ENCODE measurements around the gene MLPH. TPM values are rescaled to one million over a fixed set of nuclear protein-coding genes. Genes with fewer than 3 reads are reported as not detected.

MLPH gene
- total RNA-seq, 1 donor from 2014 or later, result 73.5 TPM

- H3K9me3 ChIP-seq (replicated peaks), result peaks cover 8% of the 10 kb centered on the region
- peaks cover 12% of the 10 kb centered on the region for H3K4me1 ChIP-seq
- H3K27me3 ChIP-seq (ENCODE audit: low read depth), result peaks cover 19% of the 10 kb centered on the region
- no peak overlapping the region for H3K27ac ChIP-seq (replicated peaks)
- no peak for TF ChIP-seq CTCF (IDR thresholded peaks at IDR 0.05; ENCODE audit: borderline replicate concordance)
- H3K36me3 ChIP-seq, result no peaks in the 10 kb centered on the region
- intact Hi-C loops (cut with micrococcal nuclease), result no loop called here
- H3K4me3 ChIP-seq, result no peak overlapping the region
- DNase-seq, result no peak
Measured at GRCh38 chr2:237444071-237444470, 43.0 kb upstream of the MLPH start.

GRCh38 chr2:237445611-237446337, 41.3 kb upstream of the MLPH start:
- Histone ChIP-seq H3K27me3 (ENCODE audit: low read depth) (peaks cover 12% of the 10 kb centered on the region), H3K4me3 (no peak overlapping the region), H3K4me1 (peaks cover 29% of the 10 kb centered on the region), H3K9me3 (replicated peaks) (no peaks in the 10 kb centered on the region), H3K36me3 (no peaks in the 10 kb centered on the region), H3K27ac (replicated peaks) (peak overlapping the region; percentile 39)
- no peak for TF ChIP-seq CTCF (IDR thresholded peaks at IDR 0.05; ENCODE audit: borderline replicate concordance)
- no peak for DNase-seq
- intact Hi-C loops (cut with micrococcal nuclease), result no loop called here

DNA sequence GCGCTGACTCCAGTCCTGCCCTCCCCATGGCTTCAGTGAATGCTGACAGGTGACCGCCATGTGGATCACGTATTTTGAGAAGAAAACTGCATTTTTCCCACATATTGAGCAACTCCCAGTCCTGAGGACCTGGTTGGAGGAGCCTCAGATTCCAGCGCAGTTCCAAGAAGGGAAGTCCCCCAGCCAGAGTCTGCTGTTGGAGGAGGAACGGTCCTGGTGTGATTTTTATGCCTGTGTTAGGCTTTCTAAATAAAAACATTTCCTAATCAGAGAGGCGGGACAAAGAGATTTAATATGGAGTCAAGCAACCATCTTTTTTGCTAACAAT, 40.7 kb upstream of the MLPH start:
- H3K36me3 ChIP-seq, result no peaks in the 10 kb centered on the region
- H3K4me1 ChIP-seq, result peaks cover 34% of the 10 kb centered on the region
- H3K27me3 ChIP-seq (ENCODE audit: low read depth), result peaks cover 9% of the 10 kb centered on the region
- H3K27ac ChIP-seq (replicated peaks), result peak overlapping the region; percentile 39
- no peak overlapping the region for H3K4me3 ChIP-seq
- DNase-seq, result no peak
- no peaks in the 10 kb centered on the region for H3K9me3 ChIP-seq (replicated peaks)
- no peak for TF ChIP-seq CTCF (IDR thresholded peaks at IDR 0.05; ENCODE audit: borderline replicate concordance)
- intact Hi-C loops (cut with micrococcal nuclease), result no loop called here

- H3K4me3 ChIP-seq, result no peak overlapping the region
- H3K4me1 ChIP-seq, result peaks cover 45% of the 10 kb centered on the region
- H3K9me3 ChIP-seq (replicated peaks), result no peaks in the 10 kb centered on the region
- H3K27ac ChIP-seq (replicated peaks), result no peak overlapping the region
- intact Hi-C loops (cut with micrococcal nuclease), result no loop called here
- H3K36me3 ChIP-seq, result no peaks in the 10 kb centered on the region
- no peak for TF ChIP-seq CTCF (IDR thresholded peaks at IDR 0.05; ENCODE audit: borderline replicate concordance)
- H3K27me3 ChIP-seq (ENCODE audit: low read depth), result peaks cover 8% of the 10 kb centered on the region
- DNase-seq, result no peak
Measured at GRCh38 chr2:237447496-237447895, 39.6 kb upstream of the MLPH start.

DNA sequence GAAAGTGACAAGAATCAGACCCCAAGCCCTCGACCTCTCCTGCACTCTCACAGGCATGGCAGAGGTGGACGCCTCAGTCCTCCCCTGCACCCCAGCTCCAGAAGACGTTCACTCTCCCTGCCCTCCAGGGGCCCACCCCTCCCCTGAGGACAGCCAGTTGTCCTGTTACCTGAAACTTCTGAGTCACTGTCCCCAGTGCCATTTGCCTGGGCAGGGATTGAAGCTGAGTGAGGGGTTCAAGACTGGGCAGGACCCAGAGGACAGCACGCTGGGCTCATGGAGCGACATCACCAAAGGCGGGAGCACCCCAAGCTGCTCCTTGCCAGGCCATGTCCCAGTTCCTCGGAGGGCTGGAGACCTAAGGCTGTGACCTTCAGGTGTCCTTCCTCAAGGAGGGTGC, 38.9 kb upstream of the MLPH start:
- peaks cover 13% of the 10 kb centered on the region for H3K27me3 ChIP-seq (ENCODE audit: low read depth)
- peak overlapping the region; percentile 90 for H3K27ac ChIP-seq (replicated peaks)
- intact Hi-C loops (cut with micrococcal nuclease), result no loop called here
- H3K4me3 ChIP-seq, result no peak overlapping the region
- no peaks in the 10 kb centered on the region for H3K36me3 ChIP-seq
- no peaks in the 10 kb centered on the region for H3K9me3 ChIP-seq (replicated peaks)
- no peak for TF ChIP-seq CTCF (IDR thresholded peaks at IDR 0.05; ENCODE audit: borderline replicate concordance)
- peaks cover 52% of the 10 kb centered on the region for H3K4me1 ChIP-seq
- no peak for DNase-seq

Data from left ventricle myocardium inferior (tissue), 1 donor.